GM19025 (cell line): ENCODE results near the gene ADCY2.
"Not testable (repeated sequence)": the region's sequence is repeated elsewhere in the genome, so short reads cannot be mapped to it uniquely, and the experiment has no call there.

Experiments used
- ATAC-seq: cut with Tn5 transposase; IDR thresholded peaks from one replicate; pipeline ENCODE4 v1.9.1; 2021; ENCODE audit warnings: mild to moderate bottlenecking, low read depth, moderate library complexity; ENCODE audit not compliant: unreplicated experiment

The ADCY2 gene

GRCh38 chr5:7394889-7395431 is 978 bp upstream of the ADCY2 start:
- no peak for ATAC-seq

- no peak for ATAC-seq
These were observed 449 bp upstream of the ADCY2 start for GRCh38 chr5:7395432-7395946.

- ATAC-seq: no peak
These were observed 946 bp downstream of the ADCY2 start for GRCh38 chr5:7396713-7397454.

- ATAC-seq: no peak
These were observed 2.0 kb downstream of the ADCY2 start for GRCh38 chr5:7397937-7398336.

- no peak for ATAC-seq
These were observed 2.8 kb downstream of the ADCY2 start for GRCh38 chr5:7398596-7399280.

GRCh38 chr5:7405277-7405676 is 9.3 kb downstream of the ADCY2 start:
- ATAC-seq: no peak

- ATAC-seq: no peak
These were observed 15.1 kb downstream of the ADCY2 start for GRCh38 chr5:7410936-7411511.

GRCh38 chr5:7412409-7412808 is 16.5 kb downstream of the ADCY2 start:
- ATAC-seq: no peak

- ATAC-seq: no peak
These were observed 19.2 kb downstream of the ADCY2 start for GRCh38 chr5:7415123-7415522.

GRCh38 chr5:7415587-7416535 is 19.9 kb downstream of the ADCY2 start:
- no peak for ATAC-seq

GRCh38 chr5:7418276-7418675 is 22.3 kb downstream of the ADCY2 start:
- ATAC-seq: no peak

- ATAC-seq: no peak
These were observed 23.4 kb downstream of the ADCY2 start for GRCh38 chr5:7419367-7419766.

GRCh38 chr5:7419846-7420245 is 23.9 kb downstream of the ADCY2 start:
- no peak for ATAC-seq

- no peak for ATAC-seq
These were observed 24.8 kb downstream of the ADCY2 start for GRCh38 chr5:7420510-7421280.

GRCh38 chr5:7422316-7423106 is 26.6 kb downstream of the ADCY2 start:
- no peak for ATAC-seq

- not testable (repeated sequence) for ATAC-seq
These were observed 27.3 kb downstream of the ADCY2 start for GRCh38 chr5:7423231-7423630.

- ATAC-seq: no peak
These were observed 29.9 kb downstream of the ADCY2 start for GRCh38 chr5:7425830-7426229.

GRCh38 chr5:7426284-7426683 is 30.3 kb downstream of the ADCY2 start:
- ATAC-seq: no peak

- no peak for ATAC-seq
These were observed 39.0 kb downstream of the ADCY2 start for GRCh38 chr5:7434914-7435313.
